HT-29 (cell line): Measurements from ENCODE around the gene SCP2. TPM values are rescaled to one million over a fixed set of nuclear protein-coding genes. Genes with fewer than 3 reads are reported as not detected.
A peak's percentile ranks its signal among the peaks of the same experiment; 100 is the strongest.

Source experiments
- DNase-seq: peaks from one replicate; pipeline ENCODE4 v3.0.0-alpha.2; 2015; ENCODE audit warnings: low spot score
- total RNA-seq: library from RNA; depleted of rRNA; stranded (reverse); fragments of >200 nt; shearing (Covaris generic); gene quantifications from 2 replicates; pipeline ENCODE4 v1.2.3, GENCODE V29; 2014; rRNA removed

Gene SCP2, protein sequence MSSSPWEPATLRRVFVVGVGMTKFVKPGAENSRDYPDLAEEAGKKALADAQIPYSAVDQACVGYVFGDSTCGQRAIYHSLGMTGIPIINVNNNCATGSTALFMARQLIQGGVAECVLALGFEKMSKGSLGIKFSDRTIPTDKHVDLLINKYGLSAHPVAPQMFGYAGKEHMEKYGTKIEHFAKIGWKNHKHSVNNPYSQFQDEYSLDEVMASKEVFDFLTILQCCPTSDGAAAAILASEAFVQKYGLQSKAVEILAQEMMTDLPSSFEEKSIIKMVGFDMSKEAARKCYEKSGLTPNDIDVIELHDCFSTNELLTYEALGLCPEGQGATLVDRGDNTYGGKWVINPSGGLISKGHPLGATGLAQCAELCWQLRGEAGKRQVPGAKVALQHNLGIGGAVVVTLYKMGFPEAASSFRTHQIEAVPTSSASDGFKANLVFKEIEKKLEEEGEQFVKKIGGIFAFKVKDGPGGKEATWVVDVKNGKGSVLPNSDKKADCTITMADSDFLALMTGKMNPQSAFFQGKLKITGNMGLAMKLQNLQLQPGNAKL
- total RNA-seq, result 48.1 and 48.7 TPM in 2 replicates

DNA sequence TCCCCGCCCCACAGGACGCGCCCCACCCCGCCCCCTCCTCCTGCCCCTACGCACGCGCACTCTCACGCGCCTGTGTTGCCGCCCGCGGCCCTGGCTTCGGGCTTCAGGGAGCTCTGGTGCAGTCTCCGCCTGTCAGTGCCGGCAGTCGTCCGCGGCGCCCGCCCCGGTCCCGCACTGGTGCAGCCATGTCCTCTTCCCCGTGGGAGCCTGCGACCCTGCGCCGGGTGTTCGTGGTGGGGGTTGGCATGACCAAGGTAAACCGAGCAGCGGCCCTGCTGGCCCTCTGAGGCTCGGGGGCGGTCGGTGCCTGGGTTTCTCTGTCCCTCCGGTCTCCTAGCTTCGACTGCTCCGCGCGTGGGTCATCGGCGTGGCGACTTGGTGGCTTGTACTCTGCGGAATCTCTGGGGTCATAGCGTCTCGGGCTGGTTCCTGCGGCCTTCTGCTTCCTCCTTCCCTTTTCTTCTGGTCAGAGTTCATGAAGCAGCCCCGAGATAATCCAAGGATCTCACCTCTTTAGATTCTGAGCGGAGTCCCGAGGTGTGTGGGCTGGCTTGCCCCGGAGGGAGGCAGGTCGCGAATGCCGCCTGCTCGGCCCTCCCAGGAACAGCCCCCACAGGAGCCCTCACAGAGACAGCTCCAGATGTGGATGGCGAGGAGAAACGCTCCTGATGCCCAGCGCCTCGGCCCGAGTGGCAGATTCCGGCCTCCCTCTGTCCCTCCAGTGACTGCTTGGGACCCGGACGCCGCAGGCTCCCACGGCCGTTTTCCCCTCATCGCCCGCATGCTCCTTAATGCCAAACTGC lies at the start of gene SCP2:
SCP2 (plus strand) TSS at position 65 of the 803 bp plus-strand sequence; CDS start at position 186, 121 bp downstream.
- DNase-seq, result peak; percentile 56

DNA sequence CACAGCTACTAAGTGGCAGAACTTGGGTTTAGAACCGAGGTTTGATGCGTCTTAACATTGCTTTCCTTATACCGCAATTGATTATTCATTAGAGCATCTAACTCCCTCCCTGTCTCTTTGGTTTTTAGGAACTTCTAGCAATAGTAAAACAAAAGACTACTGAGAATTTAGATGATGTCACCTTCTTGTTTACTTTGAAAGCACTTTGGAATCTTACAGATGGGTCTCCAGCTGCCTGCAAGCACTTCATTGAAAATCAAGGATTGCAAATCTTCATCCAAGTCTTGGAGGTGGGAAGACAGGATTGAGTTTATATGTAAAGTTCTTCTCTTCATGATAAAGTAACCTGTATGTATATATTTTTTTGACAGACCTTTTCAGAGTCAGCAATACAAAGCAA lies 49.5 kb upstream of the SCP2 start:
- DNase-seq, result no peak

DNA sequence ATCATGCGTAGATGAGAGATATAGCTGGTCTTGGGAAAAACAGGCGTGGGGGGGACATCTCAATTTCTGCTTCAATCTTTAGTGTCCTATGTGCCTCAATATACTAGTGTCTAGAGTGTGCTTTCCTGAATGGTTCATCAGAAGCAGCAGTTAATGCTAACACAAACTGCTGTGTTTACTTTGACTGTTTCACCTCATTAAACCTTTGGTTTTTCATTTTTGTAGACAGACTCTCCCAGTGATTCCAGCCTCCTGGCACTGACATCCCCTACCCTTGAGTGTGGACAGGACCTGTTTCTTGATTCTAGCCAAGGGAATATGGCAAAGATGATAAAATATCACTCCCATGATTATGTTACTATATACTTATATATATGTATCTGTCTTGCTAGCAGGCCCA lies 46.9 kb upstream of the SCP2 start:
- no peak for DNase-seq

DNA sequence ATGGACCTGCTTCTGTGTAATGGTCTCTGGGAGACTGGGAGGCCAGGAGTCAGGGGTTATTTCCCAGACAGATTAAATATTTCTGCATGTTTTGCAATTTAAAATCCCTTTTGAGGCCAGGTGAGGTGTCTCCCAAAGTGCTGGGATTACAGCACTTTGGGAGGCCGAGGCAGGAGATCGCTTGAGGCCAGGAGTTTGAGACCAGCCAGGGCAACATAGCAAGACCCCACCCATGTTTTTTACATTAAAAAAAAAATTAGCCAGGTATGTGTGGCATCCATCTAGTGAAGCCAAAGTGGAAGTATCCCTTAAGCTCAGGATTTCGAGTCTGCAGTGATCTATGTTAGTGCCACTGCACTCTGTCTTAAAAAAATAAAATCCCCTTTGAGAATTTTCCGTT lies 39.6 kb upstream of the SCP2 start:
- DNase-seq, result no peak

DNA sequence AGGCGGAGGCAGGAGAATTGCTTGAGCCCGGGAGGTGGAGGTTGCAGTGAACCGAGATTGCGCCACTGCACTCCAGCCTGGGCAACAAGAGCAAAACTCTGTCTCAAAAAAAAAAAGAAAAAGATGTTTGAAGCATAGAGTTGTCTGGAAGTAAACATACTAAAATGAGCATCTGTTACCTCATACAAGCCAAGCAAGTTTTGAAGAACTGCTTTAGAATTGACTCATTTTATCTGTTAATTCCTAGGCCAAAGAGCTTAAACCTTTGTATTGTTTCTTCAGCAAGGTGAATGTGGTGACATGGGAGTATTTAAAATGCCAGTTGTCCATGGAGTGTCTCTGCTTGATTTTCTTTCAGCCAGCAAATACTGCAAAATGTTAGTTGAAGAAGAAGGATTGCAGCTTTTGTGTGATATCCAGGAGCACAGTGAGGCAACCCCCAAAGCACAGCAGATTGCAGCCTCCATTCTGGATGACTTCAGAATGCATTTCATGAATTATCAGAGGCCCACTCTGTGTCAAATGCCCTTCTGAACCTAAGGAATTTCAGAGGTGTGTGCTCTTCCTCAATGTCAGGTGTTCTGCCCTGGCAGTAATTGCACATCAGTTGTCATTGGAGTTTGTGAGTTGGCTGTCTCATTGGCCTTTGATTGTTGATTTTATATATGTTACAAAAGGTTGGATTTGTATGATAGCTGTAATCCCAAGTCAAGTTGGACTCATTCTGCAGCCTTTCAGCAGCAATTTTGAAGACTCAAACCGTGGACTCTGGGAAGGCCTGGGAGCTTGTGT lies 34.5 kb upstream of the SCP2 start:
- DNase-seq, result no peak

DNA sequence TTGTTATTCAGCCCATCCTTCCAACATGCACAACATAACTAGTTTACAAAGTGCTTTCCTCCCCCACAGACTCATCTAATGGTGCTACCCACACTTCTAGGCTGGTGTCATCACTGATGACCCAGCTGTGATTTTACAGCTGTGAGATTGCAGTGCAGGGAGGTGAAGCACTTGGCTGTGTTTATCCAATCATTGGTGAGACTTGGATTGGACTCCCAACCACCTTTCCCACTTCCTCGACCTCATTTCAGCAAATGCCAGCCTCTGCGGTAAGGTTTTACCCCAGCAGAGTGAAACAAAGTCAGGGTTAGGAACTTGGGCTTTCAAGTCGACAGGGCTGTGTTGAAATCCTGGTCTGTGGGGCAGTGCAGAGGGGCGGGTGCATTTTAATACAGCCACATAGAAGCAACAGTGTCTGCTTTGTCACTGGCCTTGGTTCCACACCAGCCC lies 27.6 kb upstream of the SCP2 start:
- no peak for DNase-seq

DNA sequence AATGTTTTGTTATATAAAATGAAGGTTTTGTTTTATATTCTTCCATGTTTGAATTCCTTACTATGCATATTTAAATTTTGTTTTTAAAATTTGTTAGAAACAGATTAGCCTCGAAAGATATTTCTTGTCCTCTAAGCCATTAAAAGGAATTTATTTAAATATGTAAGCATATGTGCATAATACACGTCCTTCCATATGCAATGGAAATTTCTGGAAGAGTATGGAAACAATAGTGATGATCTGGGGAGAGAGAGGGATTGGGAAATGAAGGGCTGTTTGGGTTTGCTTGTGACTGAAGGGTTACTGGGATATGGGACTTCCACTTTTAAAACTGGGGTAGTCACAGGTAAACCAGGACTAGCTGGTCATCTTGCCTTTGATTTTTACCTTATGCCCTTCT lies 26.7 kb upstream of the SCP2 start:
- DNase-seq, result no peak

DNA sequence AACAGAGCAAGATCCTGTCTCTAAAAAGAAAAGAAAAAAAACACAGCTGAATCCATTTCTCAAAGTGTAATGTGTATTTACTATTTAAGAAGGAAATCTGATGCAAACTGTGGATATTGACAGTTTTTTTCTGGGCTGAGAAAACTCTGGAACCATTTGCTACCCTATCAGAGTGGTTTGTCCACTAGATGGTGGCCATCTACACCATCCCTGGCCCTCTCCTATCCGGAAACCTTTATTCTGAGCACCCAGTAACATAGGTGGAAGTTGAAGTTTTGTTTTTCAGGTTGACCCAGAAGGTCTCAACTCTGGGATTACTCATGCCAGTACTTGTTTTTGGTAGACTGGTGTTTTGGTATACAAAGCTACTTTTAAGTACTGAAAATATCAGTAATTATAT lies 25.7 kb upstream of the SCP2 start:
- DNase-seq, result no peak

DNA sequence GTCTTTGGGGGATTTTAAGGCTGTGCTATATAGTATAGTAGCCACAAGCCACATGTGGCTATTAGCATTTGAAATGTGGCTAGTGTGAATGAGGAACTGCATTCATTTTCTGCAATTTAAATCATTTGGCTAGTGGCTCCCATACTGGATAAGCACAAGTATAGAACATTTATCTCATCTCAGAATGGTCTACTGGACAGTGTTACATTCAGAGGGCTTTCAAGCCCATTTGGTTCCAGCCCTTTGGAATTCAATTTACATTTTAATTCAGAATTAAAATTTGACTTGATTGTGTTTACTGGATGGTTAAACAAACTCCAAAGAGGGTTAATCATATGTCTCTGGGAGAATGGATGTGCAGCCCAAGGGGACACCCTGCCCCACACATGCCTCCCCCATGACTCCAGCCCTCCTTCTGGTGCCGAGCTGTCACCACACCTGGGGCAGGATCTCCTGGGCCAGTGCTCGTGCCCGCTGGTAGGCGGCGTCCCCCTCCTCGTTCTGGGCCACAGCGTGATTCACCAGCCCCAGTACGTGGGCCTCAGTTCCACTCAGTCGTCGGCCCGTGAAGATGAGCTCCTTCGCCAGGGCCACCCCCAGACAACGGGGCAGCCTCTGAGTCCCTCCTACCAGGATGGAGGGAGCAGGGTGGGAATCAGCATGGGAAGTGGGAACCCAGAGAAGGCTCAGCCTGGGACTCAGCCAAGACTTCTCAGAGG lies 22.7 kb upstream of the SCP2 start:
- no peak for DNase-seq

DNA sequence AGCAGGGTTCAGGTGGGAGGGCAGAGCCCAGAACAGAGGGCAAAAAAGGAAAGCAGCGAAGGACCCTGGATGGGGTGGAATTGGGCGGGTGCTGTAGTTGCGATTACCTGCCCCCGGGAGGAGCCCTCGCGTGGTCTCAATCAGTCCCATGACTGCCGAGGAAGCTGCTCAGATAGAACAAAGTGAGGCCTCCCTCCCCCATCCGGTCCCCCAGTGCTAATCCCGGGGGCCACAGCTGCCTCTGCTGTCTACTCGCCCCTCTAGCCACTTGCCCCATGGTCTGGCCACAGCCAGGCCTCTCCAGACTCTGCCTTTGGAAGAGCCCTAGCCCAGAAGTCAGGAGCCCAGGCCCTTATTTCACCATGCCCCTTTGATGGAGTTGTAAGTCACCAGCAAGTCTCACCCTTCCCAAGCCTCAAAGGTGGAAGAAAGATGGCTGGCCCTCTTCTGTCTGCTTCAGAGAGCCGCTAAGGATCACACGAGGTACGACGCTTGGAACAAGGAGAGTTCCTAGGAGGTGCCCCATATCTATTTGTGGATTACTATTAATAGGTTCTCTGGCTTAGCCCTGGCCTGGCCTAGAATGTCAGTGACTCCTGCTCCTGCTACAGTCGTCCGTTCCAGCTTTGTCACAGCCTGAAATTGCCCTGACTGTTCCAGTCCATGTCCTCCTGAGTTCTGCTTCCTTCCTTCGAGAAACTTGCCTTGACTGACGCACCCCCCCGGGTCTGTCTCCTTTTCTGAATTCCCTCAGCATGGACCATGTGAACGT lies 22.0 kb upstream of the SCP2 start:
- no peak for DNase-seq

DNA sequence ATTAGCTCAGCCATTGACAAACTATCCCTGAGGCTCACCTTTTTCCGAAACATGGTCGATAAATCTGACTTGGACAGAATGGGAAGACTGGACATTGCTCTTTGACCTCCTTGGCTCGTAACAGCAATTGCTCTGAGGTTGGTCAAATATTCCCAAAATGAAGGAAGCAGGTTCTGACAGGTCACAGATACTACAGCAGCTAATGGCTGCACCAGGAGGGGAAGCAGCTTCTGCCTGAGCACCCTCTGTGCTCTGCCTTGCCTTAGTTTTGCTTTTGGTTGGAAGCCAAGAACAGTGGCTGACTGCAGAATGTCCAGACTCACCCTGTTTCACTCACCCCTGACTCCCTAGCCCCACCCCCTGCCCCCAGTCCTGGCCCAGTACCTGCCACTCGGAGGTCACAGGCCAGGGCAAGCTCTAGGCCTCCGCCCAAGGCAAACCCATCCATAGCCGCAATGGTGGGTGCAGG lies 20.9 kb upstream of the SCP2 start:
- DNase-seq, result no peak

DNA sequence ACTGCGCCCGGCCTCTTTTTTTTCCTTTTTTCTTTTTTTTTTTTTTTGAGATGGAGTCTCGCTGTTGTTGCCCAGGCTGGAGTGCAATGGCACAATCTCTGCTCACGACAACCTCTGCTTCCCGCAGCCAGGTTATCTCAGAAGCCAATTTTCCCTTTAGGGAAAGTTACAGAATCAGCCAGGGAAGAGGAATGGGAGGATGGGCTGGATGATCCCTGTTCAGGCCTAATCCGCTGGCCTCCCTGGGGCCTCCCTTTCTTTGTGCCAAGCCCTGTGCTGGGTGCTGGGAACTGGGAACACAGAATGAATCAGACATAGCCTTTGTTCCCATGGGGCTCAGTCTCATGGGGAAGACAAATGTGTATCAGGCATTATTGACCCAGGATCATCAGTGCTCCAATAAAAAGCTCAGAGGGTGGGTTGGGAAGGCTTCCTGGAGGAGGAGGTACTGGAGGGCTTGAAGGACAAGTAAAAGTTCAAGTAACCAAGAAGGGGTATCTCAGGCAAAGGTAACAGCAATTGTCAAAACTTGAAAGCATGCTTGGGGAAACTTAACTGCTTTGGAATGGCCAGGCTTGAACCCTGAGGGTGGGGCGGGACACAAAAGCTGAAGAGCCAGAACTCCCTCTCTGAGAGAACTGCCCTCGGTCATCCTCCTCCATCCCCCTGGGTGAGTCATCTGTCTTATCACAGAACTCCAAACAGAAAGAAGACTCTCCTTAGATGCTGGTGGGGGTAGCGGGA lies 19.8 kb upstream of the SCP2 start:
- no peak for DNase-seq

DNA sequence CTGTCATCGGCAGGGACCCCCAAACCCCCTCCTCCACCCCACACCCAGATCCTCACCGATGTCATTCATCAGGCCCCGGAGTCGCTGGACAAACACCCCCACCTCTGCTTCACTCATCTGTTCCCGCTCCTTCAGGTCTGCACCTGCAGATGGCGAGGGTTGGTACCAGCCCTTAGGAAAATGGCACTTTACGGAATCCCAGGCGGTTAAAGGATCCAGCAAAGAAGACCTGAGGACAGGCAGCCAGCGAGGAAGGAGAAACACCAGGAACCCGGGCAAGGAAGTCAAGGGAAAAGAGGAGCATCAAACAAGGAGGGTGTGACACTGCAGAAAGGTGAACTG lies 19.3 kb upstream of the SCP2 start:
- DNase-seq, result no peak

DNA sequence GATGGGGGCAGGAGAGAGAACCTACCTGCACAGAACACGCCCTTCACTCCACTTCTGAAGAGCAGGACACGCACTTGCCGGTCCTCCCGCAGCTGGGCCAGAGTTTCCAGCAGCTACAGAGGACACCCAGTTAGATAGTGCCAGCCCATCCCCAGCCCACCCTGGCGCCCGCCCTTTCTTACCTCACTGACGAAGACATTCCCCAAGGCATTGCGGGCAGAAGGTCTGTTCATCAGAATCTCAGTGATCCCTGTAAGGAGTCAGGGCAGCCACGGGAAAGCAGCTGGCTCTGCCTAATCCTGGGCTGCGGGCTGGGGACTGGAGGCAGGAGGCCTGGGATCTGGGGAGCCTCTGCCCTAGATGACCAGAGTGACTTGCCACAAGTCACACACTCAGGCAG lies 15.5 kb upstream of the SCP2 start:
- DNase-seq, result no peak

DNA sequence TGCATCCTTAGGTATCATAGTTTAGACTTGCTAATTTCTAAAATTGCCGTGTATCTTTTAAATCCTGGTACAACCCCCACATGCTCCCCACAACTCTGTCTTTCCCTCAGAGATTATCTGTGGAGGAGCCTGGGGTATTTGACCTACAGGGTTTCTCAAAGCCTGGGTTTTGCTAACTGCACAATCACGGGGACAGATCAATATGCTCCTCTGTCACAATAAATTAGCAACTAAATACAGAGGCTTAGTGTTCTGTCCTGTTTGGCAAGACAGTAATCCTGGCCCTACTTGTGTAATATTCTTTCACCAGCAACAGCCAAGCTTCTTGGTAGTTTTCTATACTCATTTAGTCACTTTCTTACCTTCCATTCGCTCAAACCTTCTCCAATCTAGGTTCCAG lies 14.1 kb upstream of the SCP2 start:
- no peak for DNase-seq

DNA sequence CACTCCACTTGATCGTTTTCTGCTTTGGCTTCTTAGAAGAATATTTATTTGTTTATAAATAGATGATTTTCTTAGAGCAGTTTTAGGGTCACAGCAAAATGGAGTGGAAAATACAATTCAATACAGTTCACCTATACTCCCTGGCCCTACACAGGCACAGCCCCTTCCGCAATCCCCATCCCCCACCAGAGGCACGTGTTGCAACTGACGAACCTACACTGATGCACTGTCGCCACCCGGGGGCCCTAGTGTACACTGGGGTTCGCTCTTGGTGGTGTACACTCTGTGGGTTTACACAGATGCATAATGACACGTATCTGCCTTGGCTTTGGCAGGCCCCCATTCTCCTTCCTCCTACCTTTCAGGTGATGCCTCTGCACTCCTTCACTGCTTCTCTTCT lies 13.5 kb upstream of the SCP2 start:
- no peak for DNase-seq

DNA sequence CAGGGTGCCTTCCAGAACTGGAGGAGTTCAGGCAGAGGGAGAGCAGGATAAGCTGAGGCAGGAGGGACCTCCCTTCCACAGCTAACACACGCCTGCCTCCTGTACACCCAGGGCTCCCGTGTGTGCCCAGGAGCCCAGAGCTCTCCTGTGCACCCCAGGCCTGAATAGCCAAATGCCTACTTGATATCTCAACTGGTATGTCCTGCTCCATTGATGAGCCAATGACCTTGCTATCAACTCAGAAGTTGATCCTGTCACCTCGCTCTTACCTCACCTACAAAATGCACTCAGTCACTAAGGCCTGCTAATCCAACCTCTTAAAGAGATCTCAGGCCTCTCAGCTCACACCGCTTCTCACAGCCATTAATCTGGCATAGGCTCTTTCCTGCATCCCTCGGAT lies 12.6 kb upstream of the SCP2 start:
- no peak for DNase-seq

DNA sequence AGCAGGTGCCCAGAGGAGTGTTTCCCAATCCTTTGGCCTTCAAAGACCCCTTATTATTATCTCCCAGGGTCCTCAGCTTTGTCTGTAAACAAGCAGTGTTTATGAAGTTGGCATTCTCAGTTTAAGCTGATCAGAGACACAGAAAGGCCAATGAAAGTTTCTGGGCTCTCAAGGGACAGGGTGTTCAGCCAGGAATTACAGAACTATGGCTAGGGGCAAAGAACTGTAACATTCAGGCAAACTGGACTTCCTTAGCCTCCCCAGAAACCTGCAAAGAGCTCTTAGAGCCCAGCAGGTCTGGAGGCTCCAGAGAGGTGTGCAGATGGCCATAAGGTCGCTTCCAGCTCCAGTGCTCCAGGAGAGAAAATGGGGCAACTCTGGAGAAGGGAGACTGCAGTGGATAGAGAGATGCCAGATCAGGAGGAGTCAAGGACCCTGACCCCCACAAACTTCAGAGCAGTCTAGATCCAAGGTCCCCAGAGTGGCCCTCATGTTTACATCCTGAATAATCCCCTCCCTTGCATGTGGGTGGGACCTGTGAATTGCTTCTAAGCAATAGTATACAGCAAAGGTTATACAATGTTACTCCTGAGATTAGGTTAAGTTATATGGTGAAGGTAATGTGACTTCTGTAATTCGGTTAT lies 11.7 kb upstream of the SCP2 start:
- no peak for DNase-seq

DNA sequence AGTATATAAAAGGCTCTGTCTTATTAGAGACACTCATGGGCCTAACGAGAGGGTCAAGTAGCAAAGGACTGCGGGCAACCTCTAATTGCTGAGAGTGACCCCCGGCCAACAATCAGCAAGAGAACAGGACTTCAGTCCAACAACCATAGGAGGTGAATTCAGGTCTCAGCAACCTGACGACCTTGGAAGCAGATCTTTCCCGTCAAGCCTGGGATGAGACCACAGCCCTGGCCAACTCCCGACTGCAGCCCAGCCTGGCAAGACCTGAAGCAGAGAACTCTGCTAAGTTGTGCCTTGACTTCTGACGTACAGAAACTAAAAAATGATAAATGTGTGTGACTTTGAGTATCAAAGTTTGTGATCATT lies 11.2 kb upstream of the SCP2 start:
- DNase-seq, result no peak
